Ovary (tissue), 3 donors: ENCODE measurements around the gene CACNA1D.

ENCODE experiments used
- EP300 ChIP-seq: sonication (generic); formaldehyde crosslinking; IDR thresholded peaks from one replicate; pipeline ENCODE4 v1.6.1; 2017; ENCODE audit warnings: antibody characterized with exemption
- POLR2A ChIP-seq: fragments of 450-650 bp; IDR thresholded peaks from one replicate; pipeline ENCODE4 v1.6.1; 2017; ENCODE audit warnings: antibody characterized with exemption, mild to moderate bottlenecking, moderate library complexity
- TF ChIP-seq, protein P1 (sequence below), 3 donors: fragments of 450-650 bp in 2 of 3; fragments of 200-600 bp in 1 of 3; IDR thresholded peaks; one replicate each; pipeline versions ENCODE4 v1.5.1 to v1.8.0; 2016 to 2022; ENCODE audit warnings: antibody characterized with exemption in 3 of 3, mild to moderate bottlenecking in 1 of 3
- donor health status: DM: no; HTN: no; CAD: no.

DNA sequence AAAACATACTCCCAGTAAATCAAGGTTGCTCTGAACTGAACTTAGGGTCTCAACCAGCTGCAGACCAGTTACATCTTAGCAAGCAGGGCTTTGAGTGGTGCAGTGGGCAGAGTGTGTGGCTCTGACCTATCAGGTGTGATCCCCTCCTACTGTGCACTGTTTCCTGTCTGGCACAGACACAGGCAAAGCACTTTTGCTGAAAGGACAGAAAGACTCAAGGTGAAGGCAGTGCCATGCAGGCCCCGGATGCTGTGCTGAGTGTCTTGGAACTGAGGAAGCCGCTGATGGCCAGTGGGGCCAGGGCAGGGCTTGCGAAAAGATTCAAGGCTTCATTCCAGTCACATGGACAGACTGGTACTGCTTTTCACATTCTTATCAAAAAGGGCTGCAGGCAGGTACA, 85.2 kb downstream of the CACNA1D start:
- TF ChIP-seq, protein P1, sequence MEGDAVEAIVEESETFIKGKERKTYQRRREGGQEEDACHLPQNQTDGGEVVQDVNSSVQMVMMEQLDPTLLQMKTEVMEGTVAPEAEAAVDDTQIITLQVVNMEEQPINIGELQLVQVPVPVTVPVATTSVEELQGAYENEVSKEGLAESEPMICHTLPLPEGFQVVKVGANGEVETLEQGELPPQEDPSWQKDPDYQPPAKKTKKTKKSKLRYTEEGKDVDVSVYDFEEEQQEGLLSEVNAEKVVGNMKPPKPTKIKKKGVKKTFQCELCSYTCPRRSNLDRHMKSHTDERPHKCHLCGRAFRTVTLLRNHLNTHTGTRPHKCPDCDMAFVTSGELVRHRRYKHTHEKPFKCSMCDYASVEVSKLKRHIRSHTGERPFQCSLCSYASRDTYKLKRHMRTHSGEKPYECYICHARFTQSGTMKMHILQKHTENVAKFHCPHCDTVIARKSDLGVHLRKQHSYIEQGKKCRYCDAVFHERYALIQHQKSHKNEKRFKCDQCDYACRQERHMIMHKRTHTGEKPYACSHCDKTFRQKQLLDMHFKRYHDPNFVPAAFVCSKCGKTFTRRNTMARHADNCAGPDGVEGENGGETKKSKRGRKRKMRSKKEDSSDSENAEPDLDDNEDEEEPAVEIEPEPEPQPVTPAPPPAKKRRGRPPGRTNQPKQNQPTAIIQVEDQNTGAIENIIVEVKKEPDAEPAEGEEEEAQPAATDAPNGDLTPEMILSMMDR (IDR thresholded peaks at IDR 0.05), result no peak
- TF ChIP-seq EP300 (no peak), POLR2A (no peak)
